Stimulated activated CD8-positive, alpha-beta memory T cell treated with anti-CD3 and anti-CD28 coated beads, Interleukin-2, amount 100 ng/mL, for 48 hours (primary cell): ENCODE measurements around the gene ORM2.

Experiments used
- DNase-seq, 2 donors: peaks; one replicate each; pipeline ENCODE4 v3.0.0-alpha.2; 2020; ENCODE audit warnings: low read depth in 2 of 2

Gene ORM2

DNA sequence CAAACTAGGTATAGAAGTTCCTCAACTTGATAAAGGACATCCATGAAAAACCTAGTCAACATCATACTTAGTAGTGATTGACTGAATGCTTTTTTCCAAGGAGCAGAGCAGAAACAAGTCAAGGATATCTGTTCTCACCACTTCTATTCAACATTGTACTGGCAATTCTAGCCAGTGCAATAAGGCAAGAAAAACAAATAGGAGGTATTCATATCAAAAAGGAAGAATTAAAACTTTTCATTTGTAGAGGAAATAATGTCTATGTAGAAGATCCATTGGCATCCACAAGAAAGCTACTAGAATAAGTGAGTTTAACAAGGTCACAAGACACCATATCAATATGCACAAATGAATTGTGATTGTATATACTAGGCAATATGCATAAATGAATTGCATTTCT is 35.0 kb upstream of the ORM2 start:
- DNase-seq: no peak

DNA sequence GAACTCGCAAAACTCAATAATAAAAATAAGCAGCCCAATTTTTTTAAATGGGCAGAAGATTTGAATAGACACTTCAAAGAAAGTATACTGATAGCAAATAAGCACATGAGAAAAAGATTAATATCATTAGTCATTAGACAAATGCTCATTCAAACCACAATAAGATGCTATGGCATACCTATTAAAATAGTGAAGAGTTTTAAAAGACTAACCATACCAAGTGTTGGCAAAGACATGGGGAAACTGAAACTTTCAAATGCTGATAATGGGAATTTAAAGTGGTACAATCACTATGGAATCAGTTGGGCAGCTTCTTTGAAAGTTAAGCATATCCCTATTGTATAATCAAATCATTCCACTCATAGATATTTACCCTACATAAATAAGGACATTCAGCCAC is 33.3 kb upstream of the ORM2 start:
- DNase-seq: no peak

DNA sequence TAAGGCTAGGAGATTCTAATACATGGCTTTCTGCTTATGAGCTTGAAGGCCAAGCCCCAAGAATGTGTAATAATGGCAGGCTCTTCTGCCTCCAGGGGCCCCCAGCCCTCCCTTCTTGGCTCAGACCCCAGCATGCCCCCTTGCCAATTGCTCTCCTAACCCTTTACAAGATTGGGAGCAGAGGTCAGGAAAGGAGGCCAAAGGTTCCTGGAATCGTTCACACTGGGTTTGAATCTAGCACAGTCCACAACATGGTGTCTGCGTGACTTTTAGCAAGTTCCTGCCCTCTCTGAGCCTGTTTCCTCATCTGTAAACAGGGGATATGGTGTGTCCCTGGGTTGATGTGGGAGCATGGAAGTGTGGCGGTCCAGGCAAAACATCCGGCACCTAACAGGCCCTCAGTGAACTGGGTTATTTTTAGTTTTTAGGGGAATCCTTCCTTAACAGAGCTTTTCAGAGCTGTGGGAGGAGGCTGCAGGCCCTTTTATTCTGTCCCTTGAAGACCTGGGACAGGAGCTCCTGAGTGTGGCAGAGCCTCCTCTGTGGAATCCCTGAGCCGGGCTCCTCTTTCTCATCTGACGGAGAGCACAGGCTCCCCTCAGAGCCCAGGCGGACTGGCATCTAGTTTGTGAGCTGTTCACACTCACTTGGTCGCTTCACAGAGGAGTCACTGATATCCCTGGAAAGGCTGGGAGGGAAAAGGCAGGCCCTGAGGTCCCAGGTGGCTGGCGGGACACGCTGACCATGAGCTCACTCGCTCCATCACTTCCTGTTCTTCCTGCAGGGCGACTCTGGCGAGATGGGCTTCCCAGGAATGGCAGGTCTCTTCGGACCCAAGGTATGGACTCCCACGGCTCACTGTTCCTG is 30.1 kb upstream of the ORM2 start:
- no peak for DNase-seq

DNA sequence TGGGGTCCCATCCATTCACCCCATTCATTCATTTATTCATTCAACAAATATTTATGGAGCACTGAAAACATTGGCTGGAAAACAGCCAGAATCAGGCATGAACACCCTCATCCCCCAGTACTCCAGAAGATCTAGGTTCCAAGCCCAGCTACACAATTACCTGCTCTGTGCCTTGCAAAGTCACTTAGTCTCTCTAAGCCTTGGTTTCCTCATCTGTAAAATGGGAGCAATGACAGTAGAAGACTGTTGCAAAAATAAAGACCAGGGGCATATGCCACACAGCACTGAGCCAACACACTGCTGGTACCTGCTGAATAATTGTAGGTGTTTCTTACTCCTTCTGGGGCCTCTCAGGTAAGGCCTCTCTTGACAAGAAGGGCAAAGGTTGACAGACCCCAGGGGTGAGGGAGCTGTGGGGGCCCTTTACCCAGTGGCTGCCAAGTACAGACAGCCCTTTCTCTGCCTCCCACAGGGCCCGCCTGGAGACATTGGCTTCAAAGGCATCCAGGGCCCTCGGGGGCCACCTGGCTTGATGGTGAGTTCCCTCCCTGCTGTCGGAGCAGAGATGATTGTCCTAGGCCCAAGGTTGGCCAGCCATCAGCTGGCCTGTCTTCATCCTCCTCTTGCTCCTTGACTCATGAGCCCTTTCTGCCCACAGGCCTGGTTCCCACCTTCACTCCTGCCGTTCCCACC is 29.4 kb upstream of the ORM2 start:
- no peak for DNase-seq

DNA sequence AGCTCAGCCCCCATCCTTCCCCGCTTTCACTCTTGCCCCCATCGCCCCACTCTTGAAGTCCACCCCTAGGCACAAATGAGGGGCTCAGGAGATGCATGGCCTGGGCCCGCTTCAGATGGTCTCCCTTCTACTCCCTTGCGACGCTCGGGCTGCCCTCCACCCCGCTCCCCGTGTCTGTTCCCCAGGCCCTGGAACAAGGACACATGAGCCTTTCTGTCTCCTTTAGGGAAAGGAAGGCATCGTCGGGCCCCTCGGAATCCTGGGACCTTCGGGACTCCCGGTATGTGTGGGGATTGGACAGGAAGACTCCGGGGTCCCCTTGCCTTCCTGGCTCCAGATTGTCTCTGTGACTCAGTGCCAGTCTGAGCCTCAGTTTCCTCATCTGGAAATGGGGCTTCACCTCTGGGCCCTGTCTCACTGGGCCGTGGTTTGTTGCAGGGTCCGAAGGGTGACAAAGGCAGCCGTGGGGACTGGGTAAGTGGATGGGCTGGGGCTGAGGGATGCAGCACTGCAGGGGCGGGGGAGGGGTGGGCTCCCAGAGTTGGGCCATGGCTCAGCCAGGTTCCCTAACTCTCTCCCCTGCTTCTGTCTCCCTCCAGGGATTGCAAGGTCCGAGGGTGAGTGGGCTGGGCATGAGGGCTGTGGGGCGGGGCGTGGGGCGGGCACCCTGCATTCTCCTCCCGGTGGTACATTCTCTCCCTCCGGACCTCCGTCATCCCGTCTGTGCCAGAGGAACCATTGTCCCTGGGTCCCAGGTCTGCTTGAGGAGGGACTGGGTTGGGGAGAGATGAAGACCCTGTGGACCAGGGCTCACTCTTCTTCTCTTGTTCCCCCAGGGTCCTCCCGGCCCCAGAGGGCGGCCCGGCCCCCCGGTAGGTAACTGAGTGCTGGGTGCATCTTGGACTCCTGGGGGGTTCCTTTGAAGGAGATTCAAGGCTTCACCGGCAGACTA is 28.5 kb upstream of the ORM2 start:
- DNase-seq: no peak

DNA sequence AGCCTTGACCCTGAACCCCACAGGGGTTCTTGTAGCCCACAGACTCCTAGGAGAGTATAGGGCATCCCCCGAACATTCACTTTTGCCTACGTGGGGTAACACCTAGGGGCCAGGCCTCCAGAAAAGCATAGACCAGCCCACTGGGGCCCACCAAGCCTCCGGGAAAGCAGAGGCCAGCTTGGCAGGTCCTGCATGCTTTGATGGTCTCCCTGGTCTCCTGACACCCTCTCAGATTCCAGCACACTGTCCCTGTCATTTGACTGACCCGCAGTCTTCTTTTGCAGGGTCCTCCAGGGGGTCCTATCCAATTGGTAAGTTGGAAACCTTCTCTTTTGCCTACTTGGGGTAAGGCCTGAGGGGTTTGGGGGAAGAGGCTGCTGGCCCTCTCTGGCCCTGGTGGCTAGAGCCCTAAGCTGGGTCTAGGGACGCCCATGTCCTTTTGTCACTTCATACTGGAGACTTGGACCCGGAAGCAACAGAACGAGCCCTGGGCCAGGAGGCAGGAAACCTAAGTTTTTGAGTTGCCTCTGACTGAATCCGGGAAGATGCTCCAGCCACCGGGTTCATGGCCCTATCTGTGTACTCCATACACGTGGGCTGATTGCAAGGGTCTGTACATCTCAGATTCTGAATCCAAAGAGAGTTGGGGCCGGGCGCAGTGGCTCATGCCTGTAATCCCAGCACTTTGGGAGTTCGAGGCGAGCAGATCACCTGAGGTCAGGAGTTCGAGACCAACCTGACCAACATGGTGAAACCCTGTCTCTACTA is 27.7 kb upstream of the ORM2 start:
- no peak for DNase-seq

DNA sequence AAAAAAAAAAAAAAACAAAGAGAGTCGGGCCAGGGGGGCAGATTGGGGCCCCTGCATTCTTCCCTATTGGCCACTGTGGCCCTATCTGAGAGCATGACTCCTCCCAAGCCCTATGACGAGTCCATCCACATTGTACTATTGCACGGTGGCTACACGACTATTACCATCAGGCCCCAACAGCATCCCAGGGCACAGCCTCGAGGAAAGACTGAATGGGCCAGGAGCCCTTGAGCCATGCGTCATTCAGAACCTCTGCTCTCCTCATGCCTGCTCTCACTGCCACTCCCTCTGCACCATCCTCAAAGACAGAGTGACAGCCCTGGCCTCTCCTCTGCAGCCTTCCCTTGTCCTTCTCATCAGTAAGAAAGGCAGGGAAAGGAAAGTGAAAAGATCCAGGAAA is 26.9 kb upstream of the ORM2 start:
- DNase-seq: no peak

DNA sequence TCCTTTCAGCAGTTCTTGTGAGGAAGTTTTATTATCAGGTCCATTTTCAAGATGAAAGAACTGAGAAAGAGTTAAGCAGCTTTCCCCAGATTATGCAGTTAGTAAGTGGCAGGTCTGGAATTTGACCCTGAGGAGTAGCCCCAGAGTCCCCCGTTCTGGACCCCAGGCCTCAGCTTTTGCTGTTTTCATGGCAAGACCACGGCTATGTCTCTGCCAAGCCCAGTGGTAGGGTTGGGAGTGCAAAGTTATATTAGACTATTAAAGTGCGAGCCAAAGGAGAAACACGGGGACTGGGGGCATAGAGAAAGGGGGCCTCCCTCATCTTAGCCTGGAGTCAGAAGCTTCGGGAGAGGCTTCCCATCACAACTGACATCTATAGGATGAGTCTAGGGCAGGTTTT is 26.1 kb upstream of the ORM2 start:
- DNase-seq: no peak

DNA sequence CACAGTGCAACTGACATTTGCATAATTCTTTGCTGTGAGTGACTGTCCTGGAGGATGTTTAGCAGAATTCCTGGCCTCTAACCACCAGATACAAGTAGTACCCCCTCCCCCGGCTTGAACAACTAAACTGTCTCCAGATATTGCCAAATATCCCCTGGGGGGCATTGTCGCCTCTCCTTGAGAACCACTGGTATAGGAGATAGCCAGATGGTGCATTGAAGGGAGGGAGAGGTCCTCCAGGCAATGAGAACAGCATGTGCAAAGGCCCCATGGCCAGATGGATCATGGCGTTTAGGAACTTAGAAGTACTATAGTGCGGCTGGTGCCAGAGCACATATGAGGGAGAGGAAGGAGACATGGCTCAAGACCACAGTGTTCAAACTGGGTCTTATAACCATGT is 25.7 kb upstream of the ORM2 start:
- no peak for DNase-seq

DNA sequence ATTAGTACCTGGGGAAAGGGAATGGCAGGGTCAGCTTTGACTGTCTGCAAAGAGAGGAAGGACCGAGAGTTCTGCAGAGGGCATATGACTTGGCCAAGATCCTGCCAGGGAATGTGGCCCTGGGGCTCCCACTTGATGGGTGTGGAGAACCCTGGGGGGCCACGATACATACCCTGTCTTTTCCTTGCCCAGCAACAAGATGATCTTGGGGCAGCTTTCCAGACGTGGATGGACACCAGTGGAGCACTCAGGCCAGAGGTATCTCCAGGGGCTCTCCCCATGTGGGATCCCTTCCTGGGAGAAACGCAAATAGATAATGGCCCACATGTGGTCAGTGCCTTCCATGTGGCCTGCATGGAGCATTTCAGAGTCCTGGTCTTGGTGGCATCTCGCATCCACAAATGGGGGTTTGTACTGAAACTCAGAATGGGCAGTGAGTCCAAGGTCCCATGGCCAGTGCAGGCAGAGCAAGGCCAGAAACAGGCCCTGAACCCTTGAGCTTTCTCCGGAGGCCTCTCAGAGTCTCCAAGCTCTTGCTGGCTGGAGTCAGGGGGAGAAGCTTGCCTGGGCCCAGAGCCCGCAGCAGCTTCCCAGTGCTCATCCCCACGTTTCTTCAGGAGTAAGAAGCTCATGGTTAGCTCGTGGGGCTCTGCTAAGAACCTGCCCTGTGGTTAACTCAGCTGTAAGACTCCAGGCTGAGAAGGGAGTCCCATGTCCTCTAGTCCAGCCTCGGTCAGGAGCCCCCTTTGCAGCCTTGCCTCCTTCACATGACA is 25.1 kb upstream of the ORM2 start:
- DNase-seq: no peak

DNA sequence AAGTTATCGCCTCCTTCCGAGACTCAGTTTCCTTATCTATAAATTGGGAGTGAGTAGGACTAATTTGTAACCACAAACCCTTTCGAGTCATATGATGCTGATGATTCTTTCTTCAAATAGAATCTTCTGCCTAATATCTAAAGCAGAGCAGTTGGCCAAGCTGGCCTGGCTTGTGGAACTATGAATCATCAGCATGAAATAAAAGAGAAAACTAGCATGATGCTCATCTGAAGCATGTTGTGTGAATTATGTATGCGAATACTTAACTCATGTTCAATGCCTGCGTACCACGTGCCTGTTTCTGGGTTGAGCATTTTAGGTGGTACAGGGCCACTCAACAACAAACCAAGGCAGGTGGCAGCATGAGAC is 21.8 kb upstream of the ORM2 start:
- DNase-seq: no peak

DNA sequence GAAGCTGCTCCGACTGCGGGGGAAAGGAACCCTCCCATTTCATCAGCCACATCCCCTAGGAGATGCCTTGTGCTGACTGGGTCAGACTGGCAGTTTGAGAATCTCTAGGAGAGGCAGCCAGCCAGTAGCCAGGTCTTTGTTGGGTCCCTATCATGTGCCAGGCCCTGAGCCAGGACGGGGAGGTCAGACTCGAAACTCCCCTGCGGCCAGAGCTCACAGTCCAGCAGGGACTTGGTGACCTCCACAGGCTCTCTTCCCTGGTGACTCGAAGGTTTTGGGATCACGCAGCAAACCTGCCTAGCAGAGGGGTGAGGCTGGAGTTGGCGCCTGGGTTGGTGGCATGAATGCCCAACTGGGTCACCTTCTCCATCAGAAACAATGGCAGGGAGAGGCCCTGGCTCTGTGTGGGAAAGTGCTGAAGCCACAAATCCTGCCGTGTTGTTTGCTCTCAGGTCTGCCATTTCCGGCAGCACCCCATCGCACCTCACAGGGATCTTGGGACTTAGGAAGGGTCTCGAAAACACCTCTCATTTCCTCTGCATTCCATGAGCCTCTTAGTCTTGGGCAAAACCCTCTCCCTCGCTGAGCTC is 21.2 kb upstream of the ORM2 start:
- no peak for DNase-seq

DNA sequence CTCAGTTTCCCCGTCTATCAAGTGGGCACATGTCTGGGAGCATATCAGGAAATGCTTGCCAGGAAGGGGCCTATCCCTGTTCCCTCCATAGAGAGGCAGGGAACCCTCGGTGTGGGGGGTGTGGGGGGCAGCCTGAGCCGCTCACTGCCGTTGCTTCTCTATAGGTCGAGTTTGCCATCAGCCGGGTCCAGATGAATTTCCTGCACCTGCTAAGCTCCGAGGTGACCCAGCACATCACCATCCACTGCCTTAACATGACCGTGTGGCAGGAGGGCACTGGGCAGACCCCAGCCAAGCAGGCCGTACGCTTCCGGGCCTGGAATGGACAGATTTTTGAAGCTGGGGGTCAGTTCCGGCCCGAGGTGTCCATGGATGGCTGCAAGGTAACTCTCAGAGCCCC is 20.6 kb upstream of the ORM2 start:
- no peak for DNase-seq

DNA sequence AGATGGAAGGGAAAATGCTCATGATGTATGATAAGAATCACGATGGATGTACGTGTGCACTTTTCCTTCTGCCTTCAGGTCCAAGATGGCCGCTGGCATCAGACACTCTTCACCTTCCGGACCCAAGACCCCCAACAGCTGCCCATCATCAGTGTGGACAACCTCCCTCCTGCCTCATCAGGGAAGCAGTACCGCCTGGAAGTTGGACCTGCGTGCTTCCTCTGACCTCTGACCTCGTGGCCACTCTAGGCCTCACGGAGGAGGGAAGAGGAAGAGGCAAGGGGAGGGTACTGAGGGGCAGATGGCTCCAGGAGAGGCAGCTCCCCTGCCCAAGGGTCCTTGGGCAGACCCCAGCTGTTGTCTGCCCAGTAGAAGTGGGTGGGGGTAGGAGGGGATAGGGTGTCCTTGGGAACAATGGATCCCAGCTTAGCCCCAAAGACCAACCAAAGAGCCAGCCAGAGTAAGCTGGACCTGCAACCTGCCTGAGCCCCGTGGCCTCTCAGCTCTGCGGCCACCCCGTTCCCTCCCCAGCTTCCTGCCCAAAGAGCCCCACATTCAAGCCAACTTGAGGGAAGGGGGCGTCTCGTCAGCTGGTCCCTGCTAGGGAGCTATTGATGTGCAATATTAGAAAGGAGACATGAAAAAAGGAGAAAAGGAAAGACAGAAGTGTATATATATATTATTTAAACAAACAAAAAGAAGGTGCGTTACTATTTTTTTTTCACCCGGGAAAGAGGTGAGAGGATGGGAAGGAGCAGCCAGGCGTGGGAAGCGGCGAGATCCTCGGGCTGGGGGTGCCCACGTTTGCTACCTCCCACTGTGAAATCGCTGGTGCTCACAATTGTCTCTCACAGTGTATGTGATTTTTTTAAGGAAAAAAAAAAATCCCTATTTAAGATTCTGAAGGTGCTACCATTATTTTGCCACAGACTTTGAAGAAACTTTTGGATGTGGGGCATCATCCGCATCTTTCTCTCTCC is 18.9 kb upstream of the ORM2 start:
- no peak for DNase-seq

DNA sequence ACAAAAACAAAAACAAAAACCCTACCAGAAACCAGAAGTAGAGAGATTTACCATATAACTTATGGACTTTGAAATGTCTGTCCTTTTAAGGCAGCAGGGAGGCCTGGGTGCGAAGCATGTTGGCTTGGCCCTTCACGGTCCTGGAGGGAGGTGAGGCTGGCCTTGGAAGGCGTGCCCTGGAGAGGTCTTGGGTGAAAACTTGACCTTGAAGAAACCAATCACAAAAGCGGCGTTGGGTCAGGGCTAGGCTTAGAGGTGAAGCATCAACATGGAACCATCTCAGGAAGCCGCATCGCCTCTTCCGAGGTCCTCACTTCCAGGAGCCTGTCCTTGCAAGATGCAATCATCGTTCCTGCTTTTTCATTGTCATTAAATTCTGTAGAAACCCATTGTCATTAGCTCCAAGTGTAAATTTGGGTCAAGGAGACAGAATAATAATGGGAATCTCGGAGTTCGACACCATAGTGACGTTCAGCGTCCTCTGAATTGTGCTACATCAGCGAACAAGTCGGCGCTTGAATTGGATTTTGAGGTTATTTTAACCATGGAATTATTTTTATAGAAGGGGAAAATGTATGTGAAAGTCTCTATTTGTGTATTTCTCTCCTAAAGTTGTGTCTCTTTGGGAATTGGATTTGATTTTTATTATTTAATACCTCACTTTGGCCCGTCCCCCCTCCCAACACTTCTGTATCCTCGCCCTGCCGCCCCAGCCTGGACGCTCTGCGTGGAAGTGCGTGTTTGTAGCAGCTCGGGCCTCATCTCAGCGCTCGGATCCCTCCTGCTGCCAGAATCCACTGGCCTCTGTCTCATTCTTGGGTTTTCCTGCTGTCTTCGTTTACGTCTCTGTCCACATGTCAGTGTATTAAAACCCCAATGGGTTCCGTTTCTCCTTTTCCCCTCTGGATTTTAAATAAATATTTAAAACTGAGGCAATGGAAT is 17.8 kb upstream of the ORM2 start:
- DNase-seq: no peak

DNA sequence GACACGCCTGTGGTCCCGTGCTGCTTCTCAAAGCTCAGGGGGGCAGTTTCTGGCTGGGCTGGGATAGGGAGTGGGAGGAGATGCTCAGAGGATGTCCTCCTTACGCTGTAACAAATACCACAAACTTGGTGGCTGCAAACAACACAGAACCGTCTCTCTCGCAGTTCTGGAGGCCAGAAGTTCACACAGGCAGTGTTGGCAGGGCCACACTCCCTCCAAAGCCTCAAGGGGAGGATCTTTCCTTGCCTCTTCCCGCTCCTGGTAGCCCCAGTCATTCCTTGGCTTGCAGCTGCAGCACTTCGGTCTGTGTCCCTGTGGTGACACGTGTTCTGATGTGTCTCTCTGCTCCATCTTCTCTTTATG is 17.2 kb upstream of the ORM2 start:
- DNase-seq: no peak

DNA sequence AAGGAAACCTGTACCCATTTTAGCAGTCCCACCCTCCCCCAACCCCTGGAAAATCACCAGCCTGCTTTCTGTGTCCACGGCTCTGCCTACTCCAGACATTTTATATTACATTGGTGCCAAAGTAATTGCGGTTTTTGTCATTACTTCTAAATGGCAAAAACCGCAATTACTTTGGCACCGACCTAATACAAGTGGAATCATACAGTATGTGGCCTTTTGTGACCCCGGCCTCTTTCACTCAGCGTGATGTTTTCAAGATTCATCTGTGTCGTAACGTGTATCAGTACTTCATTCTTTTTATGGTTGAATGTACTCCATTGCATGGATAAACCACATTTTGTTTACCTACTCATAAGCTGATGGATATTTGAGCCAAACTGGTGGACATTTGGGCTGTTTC is 16.5 kb upstream of the ORM2 start:
- DNase-seq: no peak

DNA sequence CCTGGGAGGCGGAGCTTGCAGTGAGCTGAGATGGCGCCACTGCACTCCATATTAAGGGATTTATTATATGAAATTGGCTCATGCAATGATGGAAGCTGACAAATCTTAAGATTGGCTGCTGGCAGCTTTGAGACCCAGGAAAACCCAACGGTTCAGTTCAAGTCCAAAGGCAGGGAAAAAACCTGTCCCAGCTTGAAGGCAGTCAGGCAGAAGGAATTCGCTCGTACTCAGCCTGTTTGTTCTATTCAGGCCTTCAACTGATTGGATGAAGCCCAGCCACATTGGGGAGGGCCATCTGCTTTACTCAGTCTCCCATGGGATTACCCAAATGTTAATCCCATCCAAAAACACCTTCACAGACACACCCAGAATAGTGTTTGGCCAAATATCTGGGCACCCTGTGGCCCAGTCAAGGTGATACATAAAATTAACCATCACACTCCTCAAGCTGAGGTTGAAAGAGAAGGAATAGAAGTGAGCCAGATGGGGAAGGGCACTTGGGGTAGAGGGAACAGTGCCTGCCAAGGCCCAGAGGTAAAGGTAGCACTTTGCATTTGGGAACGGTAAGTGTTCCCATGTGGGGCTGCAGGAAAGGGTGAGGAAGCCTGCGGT is 15.3 kb upstream of the ORM2 start:
- no peak for DNase-seq
